Mononuclear cell (primary cell): ENCODE results near the gene CD300LG. TPM values are rescaled to one million over a fixed set of nuclear protein-coding genes. Genes with fewer than 3 reads are reported as not detected.
"Not testable (repeated sequence)": the region's sequence is repeated elsewhere in the genome, so short reads cannot be mapped to it uniquely, and the experiment has no call there.

ENCODE experiments used
- H3K27me3 ChIP-seq: 2 replicates; pipeline ENCODE4 v1.6.0; 2011; ENCODE audit warnings: low read length, control low read depth; ENCODE audit not compliant: insufficient read depth
- H3K4me1 ChIP-seq: 2 replicates; pipeline ENCODE4 v1.5.1; 2011; ENCODE audit warnings: mild to moderate bottlenecking, low read length, control low read depth; ENCODE audit not compliant: insufficient read depth
- H3K4me3 ChIP-seq: 2 replicates; pipeline ENCODE4 v1.5.1; 2011; ENCODE audit warnings: mild to moderate bottlenecking, low read length, moderate library complexity
- H3K9me3 ChIP-seq: 2 replicates; pipeline ENCODE4 v1.5.1; 2011; ENCODE audit warnings: low read depth, mild to moderate bottlenecking, control low read depth, low read length
- total RNA-seq: library from RNA; depleted of rRNA; stranded (reverse); fragments of >200 nt; gene quantifications from one replicate; pipeline ENCODE4 v1.2.3, GENCODE V29; 2012

CD300LG gene
- total RNA-seq, 1 donor = not detected

DNA sequence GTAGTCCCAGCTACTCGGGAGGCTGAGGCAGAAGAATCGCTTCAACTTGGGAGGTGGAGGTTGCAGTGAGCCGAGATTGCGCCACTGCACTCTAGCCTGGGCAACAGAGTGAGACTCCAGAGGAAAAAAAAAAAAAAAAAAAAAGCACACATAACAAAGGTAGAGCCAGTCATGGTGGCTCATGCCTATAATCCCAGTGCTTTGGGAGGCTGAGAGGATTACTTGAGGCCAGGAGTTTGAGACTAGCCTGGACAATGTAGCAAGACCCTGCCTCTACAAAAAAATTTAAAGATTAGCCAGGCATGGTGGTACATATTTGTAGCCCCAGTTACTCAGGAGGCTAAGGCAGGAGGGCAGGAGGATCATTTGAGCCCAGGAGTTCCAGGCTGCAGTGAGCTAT is 47.5 kb downstream of the CD300LG start:
- not testable (repeated sequence) for H3K27me3 ChIP-seq, H3K9me3 ChIP-seq, H3K4me3 ChIP-seq

DNA sequence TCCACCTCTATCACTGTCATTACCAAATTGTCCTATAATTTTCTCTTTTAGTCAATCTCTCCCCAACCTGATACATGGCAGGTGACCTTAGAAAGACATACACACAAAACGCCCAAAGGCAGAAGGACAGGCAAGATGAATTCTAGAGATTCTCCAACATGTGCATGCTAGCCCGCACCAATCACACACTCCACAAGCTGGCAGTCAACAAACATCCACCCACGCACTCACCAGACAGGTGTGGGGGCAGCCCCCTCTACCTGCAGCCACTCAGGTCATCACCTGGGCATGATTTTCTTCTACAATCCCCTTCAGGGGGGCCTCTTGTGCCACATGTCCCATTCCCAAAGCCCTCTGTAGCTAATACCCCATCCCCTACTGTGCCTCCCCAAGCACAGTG is 50.9 kb downstream of the CD300LG start:
- peaks cover 3% of the 10 kb centered on the region for H3K27me3 ChIP-seq
- H3K9me3 ChIP-seq = no peaks in the 10 kb centered on the region
- H3K4me3 ChIP-seq = no peak overlapping the region
- H3K4me1 ChIP-seq = peaks cover 11% of the 10 kb centered on the region

More for the DNA sequence above, 47.5 kb downstream of the CD300LG start:
- not testable (repeated sequence) for H3K4me1 ChIP-seq

DNA sequence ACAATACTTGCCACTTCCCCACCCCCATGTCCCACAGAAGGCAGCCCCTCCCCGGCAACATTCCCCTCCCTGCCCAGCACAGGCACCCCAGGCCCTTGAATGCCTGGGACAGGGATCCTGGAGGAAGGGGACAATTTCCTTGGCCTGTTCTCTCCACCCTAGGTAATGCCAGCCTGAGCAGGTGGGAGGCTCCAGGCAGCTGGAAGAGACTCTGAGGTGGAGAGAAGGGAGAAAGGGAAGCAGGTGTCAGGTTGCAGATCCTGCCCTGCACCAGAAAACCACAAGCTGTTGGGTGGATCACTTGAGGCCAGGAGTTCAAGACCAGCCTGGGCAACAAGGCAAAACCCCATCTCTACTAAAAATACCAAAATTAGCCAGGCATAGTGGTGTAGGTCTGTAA is 51.5 kb downstream of the CD300LG start:
- H3K27me3 ChIP-seq = peaks cover 3% of the 10 kb centered on the region

DNA sequence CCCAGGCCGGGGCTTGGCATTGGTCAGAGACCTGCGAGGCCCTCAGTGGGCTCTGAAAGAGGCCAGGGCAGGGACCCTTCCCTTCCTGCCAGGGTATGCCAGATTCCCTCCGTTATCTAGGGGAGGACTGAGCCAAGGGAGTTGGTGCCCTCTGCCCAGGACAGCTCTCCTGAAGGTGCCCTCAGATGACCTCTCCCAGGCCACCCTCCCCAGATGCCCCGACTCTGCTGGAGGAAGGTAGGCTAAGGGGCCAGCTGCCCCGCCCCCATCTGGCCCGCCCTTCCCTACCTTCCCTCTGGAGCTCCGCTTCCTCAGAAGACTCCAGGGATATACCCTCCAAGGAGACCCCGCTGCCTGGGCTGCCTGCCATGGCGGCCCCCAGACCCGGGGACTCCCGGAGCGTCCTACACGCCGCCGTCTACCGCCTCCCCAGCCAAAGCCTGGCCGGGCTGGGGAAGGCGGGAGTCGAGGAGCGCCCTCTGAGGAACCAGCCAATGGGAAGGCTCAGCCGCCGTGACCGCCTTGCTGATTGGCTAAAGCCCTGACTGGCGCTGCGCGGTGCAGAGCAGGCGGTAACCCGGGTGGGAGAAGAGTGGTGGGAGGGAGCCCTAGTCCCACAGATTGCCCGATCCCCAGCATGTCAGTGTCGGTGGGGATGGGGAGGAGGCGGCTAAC is 53.3 kb downstream of the CD300LG start:
- Histone ChIP-seq H3K4me1 (peaks cover 11% of the 10 kb centered on the region), H3K4me3 (peak overlapping the region; percentile 10), H3K9me3 (no peaks in the 10 kb centered on the region), H3K27me3 (peaks cover 13% of the 10 kb centered on the region)

More for the DNA sequence above, 51.5 kb downstream of the CD300LG start:
- H3K4me3 ChIP-seq = no peak overlapping the region
- H3K4me1 ChIP-seq = peaks cover 11% of the 10 kb centered on the region
- H3K9me3 ChIP-seq = no peaks in the 10 kb centered on the region

DNA sequence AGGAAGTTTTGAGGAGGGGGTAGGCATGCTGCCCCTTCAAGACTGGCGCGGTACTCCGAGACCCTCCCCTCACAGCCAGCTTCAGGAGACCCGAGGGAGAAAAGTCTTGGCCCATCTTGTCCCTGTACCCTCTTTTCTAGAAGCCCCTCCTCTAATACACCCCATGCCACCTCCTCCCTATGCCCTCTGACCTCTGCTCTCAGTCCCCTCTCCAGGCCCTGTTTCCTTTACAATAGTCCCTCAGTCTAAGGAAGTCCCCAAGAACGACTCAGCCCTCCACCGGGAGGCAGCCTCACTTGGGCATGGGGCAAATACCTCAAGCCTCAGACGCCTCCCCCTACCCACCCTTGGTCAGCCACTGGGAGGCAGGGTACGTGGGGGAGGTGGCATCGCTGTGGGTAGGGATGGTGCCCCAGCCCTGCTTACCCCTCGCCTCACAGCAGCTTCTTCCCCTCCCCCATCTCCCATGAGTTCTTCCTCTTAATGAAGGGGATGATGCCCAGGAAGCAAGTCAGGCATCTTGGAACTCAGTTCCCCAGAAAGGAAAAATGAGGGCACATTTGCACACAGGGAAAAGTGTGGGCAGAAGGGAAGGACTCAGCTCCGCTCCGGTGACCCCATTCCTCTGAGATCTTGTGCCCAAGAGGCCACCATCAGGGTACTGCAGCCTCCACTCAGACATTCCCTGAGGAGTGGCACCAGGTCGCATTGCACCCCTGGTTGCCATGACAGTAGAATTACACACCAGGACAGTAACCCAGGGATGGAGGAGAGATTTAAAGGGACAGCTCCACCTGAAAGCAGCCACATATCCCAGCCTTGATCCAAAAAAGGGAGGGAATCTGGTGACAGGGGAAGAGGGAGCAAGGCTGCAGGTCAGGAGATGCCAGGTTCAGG is 54.1 kb downstream of the CD300LG start:
- Histone ChIP-seq H3K4me1 (peaks cover 14% of the 10 kb centered on the region), H3K4me3 (peak overlapping the region; percentile 10), H3K9me3 (no peaks in the 10 kb centered on the region), H3K27me3 (peaks cover 21% of the 10 kb centered on the region)

DNA sequence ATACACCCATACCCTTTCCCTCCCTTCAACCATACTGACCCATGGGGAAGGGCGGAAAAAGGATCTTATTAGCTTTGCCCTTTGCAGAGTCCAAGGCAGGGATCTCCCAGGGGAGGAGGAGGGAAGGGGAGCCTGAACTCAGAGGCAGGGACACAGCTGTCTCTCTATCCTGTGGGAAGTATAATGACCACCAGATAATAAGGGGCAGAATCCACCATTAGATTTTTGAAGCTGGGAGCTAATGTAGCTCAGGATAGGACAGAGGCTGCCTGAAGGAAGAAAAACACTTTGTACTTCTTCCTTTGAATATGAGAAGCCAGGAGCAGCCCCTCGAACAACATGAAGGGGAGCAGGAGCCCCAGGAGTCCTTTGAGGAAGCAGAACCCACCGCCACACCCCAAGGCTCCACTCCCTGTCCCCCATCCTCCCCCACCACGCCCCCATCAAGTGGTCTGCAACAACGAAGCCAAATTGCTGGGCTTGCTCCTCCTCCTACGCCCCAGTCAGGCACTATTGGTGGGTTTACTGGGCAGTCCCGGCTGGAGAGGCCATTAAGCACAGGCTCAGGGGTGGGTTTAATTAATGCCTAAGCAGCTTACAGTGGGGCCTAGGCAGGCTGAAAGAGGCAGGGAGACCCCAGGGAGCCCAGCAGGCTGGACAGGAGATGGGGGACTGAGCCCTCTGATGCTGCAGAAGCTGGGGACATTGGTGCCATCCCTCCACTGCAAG is 55.0 kb downstream of the CD300LG start:
- no peak overlapping the region for H3K4me3 ChIP-seq
- H3K27me3 ChIP-seq = peaks cover 28% of the 10 kb centered on the region
- peaks cover 22% of the 10 kb centered on the region for H3K4me1 ChIP-seq
- no peaks in the 10 kb centered on the region for H3K9me3 ChIP-seq

DNA sequence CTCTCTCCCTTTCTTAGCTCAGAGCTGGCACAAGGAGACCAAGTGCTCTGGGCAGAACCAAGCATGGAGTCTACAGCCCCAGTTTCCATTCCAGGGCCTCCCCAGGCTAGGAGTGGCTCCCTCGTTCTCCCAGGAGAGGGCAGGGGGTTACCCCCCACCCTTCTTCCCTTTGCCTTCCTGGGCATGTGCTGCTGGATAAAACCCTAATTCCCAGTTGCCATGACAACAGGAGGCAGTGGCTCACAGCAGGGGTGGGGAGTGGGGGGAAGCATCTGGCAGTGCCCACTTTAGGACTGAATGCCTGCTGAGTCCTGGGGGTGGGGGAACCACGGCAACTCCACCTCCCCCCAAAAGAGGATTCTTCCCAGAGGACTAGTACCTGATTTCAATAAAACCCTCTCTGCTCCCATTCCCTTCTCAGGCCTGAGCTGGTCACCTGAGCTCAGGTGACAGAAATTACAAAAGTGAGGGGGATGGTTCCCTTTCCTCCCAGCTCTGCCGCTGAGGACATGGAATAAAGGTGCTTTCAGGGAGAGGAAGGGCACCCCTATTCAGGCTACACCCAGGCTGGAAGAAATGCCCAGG is 58.5 kb downstream of the CD300LG start:
- H3K27me3 ChIP-seq = peaks cover 56% of the 10 kb centered on the region
- no peak overlapping the region for H3K4me3 ChIP-seq
- peaks cover 30% of the 10 kb centered on the region for H3K4me1 ChIP-seq
- H3K9me3 ChIP-seq = no peaks in the 10 kb centered on the region

DNA sequence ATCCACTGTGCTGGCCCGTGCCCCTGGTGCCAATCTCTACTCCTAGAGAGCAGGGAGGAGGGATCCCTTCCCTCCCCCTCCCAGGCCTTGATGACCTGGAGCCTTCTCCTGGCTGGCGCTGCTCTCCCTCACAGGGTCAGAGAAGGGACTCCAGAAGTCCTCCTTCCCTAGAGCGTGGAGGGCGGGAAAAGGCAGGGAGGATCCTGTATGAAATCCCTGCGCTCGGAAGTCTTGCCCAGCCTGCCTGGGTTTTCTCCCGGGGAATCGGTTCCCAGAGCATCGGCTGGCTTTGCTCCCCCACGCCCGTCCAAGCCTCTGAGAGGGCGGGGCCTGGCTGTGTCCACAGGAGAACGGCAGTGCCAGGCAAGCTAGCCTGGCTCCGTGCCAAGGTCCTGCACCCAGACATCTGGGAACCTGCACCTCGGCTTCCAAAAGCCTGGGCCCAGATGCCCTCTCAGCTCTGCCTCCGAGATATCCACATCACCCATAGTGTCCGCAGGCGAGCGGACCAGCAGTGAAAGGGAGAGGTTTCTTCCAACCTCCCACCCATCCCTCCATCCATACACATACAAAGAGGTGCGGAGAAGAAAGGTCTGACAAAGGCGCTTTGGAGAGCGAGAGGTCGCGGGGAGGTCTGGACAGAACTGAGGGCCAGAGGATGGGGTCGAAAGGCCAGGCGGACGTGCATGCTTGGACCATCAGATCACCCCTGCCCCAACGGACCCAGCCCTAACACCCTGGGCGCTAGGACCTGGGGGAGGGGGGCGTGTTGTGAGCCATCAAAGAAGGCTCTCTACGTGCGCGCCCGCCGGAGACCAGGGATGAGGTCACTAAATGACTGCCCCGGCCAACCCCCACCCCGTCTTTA is 59.2 kb downstream of the CD300LG start:
- no peak overlapping the region for H3K4me3 ChIP-seq
- H3K9me3 ChIP-seq = no peaks in the 10 kb centered on the region
- peaks cover 25% of the 10 kb centered on the region for H3K4me1 ChIP-seq
- H3K27me3 ChIP-seq = peaks cover 55% of the 10 kb centered on the region

DNA sequence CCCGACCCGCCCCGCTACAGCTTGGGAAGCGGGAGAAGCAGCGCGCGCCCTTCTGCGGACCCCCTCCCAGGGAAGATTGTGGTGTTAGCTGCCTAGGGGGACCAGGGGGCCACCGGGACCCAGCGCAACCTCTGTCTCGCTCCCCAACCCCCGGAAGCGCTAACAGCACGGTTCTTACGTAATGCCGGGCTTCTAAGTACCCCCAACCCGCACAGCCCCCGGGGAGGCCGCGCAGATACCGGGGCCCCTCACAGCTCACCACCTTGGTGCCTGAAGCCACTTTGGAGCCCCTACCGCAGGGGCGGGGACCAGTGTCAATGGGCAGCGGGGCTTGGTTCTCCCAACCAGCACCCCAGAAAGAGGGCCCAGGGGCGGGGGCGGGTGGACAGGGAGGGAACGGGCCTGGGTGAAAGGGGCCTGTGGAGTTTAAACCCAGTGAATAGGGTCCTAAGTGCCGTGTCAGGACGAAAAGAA is 60.0 kb downstream of the CD300LG start:
- Histone ChIP-seq H3K4me3 (peak overlapping the region; percentile 28), H3K27me3 (peaks cover 53% of the 10 kb centered on the region), H3K4me1 (peaks cover 25% of the 10 kb centered on the region), H3K9me3 (no peaks in the 10 kb centered on the region)

DNA sequence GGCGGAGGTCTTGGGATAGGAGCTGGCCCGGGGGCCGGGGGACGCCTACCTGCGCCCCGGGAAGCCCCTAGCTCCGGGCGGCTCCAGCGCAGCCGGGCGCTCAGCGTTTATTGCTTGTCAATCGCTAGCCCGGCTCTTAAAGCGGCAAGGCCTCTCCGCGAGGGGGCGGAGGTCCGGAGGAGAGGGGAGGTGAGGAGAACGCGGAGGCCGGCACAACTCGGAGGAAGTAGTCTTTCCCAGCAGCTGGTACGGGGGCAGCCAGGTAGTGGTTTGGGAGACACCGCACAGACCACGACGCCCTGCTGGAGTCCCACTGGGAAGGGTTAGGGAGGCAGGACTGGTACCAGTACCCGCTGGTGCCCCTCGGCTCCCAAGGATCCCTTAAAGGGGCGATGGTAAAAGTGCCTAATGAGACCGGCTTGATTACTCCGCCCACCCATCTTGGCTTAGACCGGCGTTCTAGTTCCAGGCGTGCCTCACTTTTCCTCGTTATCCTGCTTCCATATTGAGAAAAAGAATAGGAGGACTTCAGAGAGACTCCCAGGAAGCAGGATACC is 60.5 kb downstream of the CD300LG start, which contains the start of gene MPP2:
TSS of gene MPP2 (minus strand) at position 112 of the 557 bp plus-strand sequence. CDS start 3,076 bp downstream, outside the sequence.
- peak within 1 kb of the TSS; percentile 28 for H3K4me3 ChIP-seq
- no peaks in the 10 kb centered on the region for H3K9me3 ChIP-seq
- H3K4me1 ChIP-seq = peaks cover 25% of the 10 kb centered on the region
- peaks cover 53% of the 10 kb centered on the region for H3K27me3 ChIP-seq

DNA sequence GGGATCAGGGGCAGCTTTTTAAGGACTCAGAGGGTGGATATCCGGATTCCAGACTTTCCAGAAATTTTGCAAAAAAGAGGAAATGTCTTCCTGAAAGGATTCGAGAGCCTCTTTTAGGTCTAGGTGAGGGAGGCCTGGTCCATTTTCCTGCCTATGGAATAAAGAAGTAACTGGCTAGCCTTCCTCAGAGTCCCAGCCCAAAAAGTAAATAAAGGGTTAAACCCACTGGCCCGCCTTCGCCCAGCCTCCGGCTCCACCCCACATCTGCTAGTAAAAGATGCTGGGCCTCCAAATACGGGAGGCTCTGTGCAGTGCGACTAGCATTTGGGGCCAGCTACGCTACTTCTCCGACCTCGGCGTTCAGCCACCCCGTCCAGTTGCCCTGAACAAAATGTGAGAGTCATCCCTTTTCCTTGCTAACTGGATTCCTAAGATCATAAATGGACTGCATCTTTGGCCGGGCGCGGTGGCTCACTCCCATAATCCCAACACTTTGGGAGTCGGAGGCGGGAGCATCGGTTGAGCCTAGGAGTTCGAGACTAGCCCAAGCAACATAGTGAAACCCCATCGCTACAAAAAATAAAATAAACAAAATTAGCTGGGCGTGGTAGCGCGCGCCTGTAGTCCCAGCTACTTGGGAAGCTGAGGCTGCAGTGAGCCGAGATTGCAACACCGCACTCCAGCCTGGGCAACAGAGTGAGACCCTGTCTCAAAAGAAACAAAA is 61.2 kb downstream of the CD300LG start:
- Histone ChIP-seq H3K4me1 (peaks cover 25% of the 10 kb centered on the region), H3K27me3 (peaks cover 53% of the 10 kb centered on the region), H3K9me3 (no peaks in the 10 kb centered on the region), H3K4me3 (no peak overlapping the region)

DNA sequence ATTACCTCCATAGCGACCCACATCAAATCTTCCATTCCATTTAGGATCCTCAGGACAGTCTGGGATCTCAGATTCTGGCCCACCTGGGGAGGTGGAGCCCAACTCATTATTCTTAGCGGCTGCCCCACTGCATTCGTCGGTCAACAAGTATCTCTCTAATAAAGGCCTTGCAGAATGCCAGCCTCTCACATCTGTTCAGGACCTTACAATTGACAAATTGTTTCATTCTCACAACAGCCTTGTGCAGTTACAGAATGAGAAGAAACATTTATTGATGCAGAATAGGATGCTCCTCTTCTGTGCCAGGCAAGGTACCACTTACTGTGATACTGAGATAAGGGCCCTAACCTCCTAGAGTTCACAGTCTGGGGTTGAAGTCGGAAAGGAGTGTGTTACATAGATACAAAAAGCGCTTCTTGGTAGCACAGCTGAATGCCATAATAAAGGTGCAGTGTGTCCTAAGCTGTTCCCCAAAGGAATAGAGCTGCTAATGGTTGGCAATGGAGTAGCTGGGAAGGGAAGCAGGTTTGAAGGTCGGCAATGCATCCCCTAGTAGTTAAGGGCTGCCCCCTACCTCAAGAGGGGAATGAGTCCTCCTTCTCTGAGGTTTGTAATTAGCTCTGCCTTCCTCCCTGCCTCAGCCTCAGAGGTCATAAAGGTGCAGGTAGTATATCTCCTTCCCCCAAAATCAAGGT is 62.7 kb downstream of the CD300LG start:
- H3K4me1 ChIP-seq = peaks cover 25% of the 10 kb centered on the region
- H3K4me3 ChIP-seq = no peak overlapping the region
- no peaks in the 10 kb centered on the region for H3K9me3 ChIP-seq
- peaks cover 45% of the 10 kb centered on the region for H3K27me3 ChIP-seq

DNA sequence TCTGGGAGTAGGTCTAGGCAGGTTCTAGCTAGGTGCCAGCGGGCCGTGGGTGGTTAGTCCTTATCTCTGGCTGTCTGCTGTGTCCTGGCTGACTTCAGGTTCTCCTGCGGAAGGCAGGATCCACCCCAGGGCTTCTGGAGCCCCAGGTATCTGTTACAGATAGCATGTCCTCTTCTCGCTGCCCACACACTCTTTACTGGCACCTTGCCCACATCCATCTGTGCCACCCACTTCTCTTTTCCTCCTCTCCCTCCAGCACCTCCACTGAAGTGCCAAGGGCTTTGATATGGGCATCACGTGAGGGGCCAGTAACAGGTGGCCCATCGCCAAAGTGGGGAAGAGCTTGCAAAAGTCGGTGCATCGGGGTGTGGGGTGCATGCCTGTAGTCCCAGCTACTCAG is 64.9 kb downstream of the CD300LG start:
- Histone ChIP-seq H3K4me1 (peaks cover 19% of the 10 kb centered on the region), H3K27me3 (peaks cover 29% of the 10 kb centered on the region), H3K4me3 (no peak overlapping the region), H3K9me3 (no peaks in the 10 kb centered on the region)
